Measurements from ENCODE around the gene INTS2. TPM values are rescaled to one million over a fixed set of nuclear protein-coding genes. Genes with fewer than 3 reads are reported as not detected.

The INTS2 gene
- total RNA-seq, 1 experiment from 2014 or later = 20.8 TPM

DNA sequence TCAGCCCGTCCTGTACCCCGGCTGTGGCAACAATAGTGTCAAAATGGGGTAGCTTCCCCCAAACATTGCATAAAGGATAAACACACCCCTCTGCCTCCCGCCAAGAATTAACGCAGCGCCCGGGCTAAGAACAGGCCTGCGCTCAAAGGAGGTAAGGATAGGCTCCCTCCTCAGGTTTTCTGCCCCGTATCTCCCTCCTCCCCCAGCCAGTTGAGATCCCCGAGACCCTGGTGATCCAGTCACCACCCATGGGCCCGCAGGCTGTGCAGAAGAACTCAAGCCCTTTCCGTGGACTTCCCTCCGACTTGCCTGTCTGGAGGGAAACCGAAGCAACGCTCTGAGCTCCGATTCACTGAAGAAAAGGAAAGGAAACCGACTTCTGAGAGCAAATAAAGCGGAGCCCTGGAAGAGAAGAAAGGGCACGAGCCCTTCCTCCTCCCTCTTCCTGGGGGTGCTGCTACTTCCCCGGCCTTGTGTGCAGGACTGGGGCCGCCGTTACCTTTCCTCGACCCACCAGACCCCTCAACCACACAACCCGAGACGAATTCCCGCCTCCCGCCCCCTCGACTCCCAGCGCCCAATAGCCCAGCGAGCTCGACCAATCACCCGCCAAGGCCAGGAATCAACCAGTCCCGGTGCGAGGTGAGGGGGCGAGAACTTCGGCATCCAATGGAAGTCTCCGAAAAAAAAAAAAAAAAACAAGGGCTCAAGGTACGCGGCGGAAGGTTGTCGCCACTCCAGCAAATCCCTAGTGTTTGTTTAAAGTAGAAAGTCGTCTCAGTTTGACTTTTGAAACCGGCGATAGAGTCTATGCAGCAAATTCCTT is 64.6 kb downstream of the INTS2 start, which contains the start of gene BRIP1:
BRIP1 (minus strand) TSS at position 554 of the 826 bp plus-strand sequence. CDS start 1,989 bp downstream, outside the sequence.
- Histone ChIP-seq H2BK120ac (ENCODE audit: low read depth, low read length, poor library complexity, severe bottlenecking) (no peak within 1 kb of the TSS), H2AFZ (ENCODE audit: low read length) (peak within 1 kb of the TSS; percentile 99), H4K20me1 (ENCODE audit: control insufficient read depth, insufficient read depth, insufficient read length) (no peaks in the 10 kb centered on the region), H3K56ac (ENCODE audit: insufficient read length, low read depth, low read length) (no peak within 1 kb of the TSS), H4K91ac (ENCODE audit: insufficient read length, low read depth, low read length) (no peak within 1 kb of the TSS), H2BK15ac (ENCODE audit: low read depth, low read length) (no peak within 1 kb of the TSS), H3K79me2 (ENCODE audit: insufficient read depth, low read length) (no peaks in the 10 kb centered on the region; the same call in 1 of the 2 replicates), H3K23me2 (ENCODE audit: insufficient read length, low read depth, low read length, poor library complexity, severe bottlenecking) (peaks cover 10% of the 10 kb centered on the region), H3T11ph (ENCODE audit: low read length) (no peak within 1 kb of the TSS), H3K9ac (ENCODE audit: extremely low read depth, insufficient read length, low read length) (peak within 1 kb of the TSS; percentile 92), H2BK12ac (ENCODE audit: insufficient read length, low read depth, low read length) (no peak within 1 kb of the TSS), H3K79me1 (ENCODE audit: insufficient read depth, low read depth, low read length, poor library complexity, severe bottlenecking) (no peaks in the 10 kb centered on the region), H3K9me3 (ENCODE audit: control insufficient read depth, low read depth, low read length) (no peaks in the 10 kb centered on the region), H2BK5ac (ENCODE audit: insufficient read length, low read length) (no peak within 1 kb of the TSS), H4K8ac (replicated peaks; ENCODE audit: insufficient read length, low read depth, low read length) (no peak within 1 kb of the TSS), H3K27me3 (ENCODE audit: insufficient read depth, low read length) (no peaks in the 10 kb centered on the region), H3K4me2 (ENCODE audit: insufficient read depth, insufficient read length, low read length) (peak within 1 kb of the TSS; percentile 96), H3K14ac (ENCODE audit: insufficient read depth, low read length) (peak within 1 kb of the TSS; percentile 90), H3K27ac (ENCODE audit: insufficient read length, low read depth, low read length) (peak within 1 kb of the TSS; percentile 67), H3K23ac (ENCODE audit: insufficient read length, low read depth, low read length) (no peak within 1 kb of the TSS), H3K4ac (ENCODE audit: low read depth, low read length) (no peak within 1 kb of the TSS; the same call in 1 of the 2 replicates), H2BK20ac (ENCODE audit: low read depth, low read length, poor library complexity, severe bottlenecking) (no peak within 1 kb of the TSS), H4K5ac (ENCODE audit: insufficient read length, low read depth, low read length) (peak within 1 kb of the TSS; percentile 22), H3K18ac (ENCODE audit: insufficient read length, low read depth, low read length) (peak within 1 kb of the TSS; percentile 85), H2AK5ac (ENCODE audit: insufficient read length, low read length) (no peak within 1 kb of the TSS), H3K4me1 (ENCODE audit: insufficient read depth, low read length) (no peaks in the 10 kb centered on the region)
- Mint-ChIP-seq H3K4me3 (peak within 1 kb of the TSS; percentile 88 to 98), H3K27ac (peak within 1 kb of the TSS; percentile 98 to 99 (median 99)), H3K4me1 (peaks cover 22% of the 10 kb centered on the region in 2 experiments), H3K9me3 (no peaks in the 10 kb centered on the region), H3K27me3 (ENCODE audit: low read depth) (no peaks in the 10 kb centered on the region), H3K36me3 (ENCODE audit: insufficient read depth in 1 of 3, low read depth in 3 of 3) (peaks cover 0 to 32% (median 12%) of the 10 kb centered on the region in 3 experiments; a peak in 5 of 7 replicates)
- TF ChIP-seq, protein P1, sequence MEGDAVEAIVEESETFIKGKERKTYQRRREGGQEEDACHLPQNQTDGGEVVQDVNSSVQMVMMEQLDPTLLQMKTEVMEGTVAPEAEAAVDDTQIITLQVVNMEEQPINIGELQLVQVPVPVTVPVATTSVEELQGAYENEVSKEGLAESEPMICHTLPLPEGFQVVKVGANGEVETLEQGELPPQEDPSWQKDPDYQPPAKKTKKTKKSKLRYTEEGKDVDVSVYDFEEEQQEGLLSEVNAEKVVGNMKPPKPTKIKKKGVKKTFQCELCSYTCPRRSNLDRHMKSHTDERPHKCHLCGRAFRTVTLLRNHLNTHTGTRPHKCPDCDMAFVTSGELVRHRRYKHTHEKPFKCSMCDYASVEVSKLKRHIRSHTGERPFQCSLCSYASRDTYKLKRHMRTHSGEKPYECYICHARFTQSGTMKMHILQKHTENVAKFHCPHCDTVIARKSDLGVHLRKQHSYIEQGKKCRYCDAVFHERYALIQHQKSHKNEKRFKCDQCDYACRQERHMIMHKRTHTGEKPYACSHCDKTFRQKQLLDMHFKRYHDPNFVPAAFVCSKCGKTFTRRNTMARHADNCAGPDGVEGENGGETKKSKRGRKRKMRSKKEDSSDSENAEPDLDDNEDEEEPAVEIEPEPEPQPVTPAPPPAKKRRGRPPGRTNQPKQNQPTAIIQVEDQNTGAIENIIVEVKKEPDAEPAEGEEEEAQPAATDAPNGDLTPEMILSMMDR (conservative IDR thresholded peaks at IDR 0.05) = no peak
- peak; percentile 99 for DNase-seq
- WGBS (ENCODE audit: extremely low coverage, insufficient read length, low lambda C conversion rate) = no CpG with 5 or more reads among the region's 43 CpGs
